Activated CD8-positive, alpha-beta T cell treated with anti-CD3 and anti-CD28 coated beads, Interleukin-2, amount 10 ng/mL, durations not matched to agents 7 days and 5 days (primary cell): ENCODE results near the gene IGFBP1. TPM values are rescaled to one million over a fixed set of nuclear protein-coding genes. Genes with fewer than 3 reads are reported as not detected.

Experiments
- ATAC-seq: fragments of 150-1000 bp; cut with Tn5 transposase; one replicate; pipeline ENCODE4 v1.10.0; 2021; ENCODE audit warnings: moderate library complexity
- CTCF ChIA-PET: fragments of 350-600 bp; sonication (Branson Sonifier 250); formaldehyde crosslinking; loops from one replicate; lab custom pipeline; 2021; ENCODE audit warnings: antibody characterized with exemption; lab: Charles Lee
- POLR2A ChIA-PET: fragments of 350-600 bp; sonication (Branson Sonifier 250); formaldehyde crosslinking; loops from one replicate; lab custom pipeline; 2021; ENCODE audit warnings: antibody characterized with exemption; lab: Charles Lee
- DNase-seq: peaks from one replicate; pipeline ENCODE4 v3.0.0-alpha.2; 2020
- H3K27ac Mint-ChIP-seq: one replicate; pipeline ENCODE4 v1.8.0; 2021; ENCODE audit warnings: mild to moderate bottlenecking, mixed read lengths
- H3K27me3 Mint-ChIP-seq: one replicate; pipeline ENCODE4 v1.8.0; 2021; ENCODE audit warnings: low read depth, mixed read lengths
- H3K36me3 Mint-ChIP-seq: one replicate; pipeline ENCODE4 v1.8.0; 2021; ENCODE audit warnings: low read depth, mixed read lengths
- H3K4me1 Mint-ChIP-seq: one replicate; pipeline ENCODE4 v1.8.0; 2021; ENCODE audit warnings: low read depth, mixed read lengths
- H3K4me3 Mint-ChIP-seq: one replicate; pipeline ENCODE4 v1.8.0; 2021; ENCODE audit warnings: mild to moderate bottlenecking, mixed read lengths
- H3K9me3 Mint-ChIP-seq: one replicate; pipeline ENCODE4 v1.8.0; 2022; ENCODE audit warnings: mixed read lengths; ENCODE audit not compliant: insufficient read depth
- total RNA-seq, 2 experiments: library from RNA; stranded (reverse); gene quantifications; one replicate each; pipeline ENCODE4 v1.2.3, GENCODE V29; 2021

The IGFBP1 gene
- total RNA-seq, 2 experiments from 2014 or later, result not detected

GRCh38 chr7:45867471-45867870, 20.8 kb upstream of the IGFBP1 start:
- H3K4me1 Mint-ChIP-seq, result no peaks in the 10 kb centered on the region
- no peaks in the 10 kb centered on the region for H3K36me3 Mint-ChIP-seq
- no peak overlapping the region for H3K27ac Mint-ChIP-seq
- H3K27me3 Mint-ChIP-seq, result peaks cover 10% of the 10 kb centered on the region
- H3K4me3 Mint-ChIP-seq, result no peak overlapping the region
- POLR2A ChIA-PET, result no interaction called here
- H3K9me3 Mint-ChIP-seq, result no peaks in the 10 kb centered on the region
- CTCF ChIA-PET, result no interaction called here
- ATAC-seq (no peak), DNase-seq (no peak)

- DNase-seq (no peak), ATAC-seq (no peak)
- H3K36me3 Mint-ChIP-seq, result no peaks in the 10 kb centered on the region
- H3K27me3 Mint-ChIP-seq, result peaks cover 10% of the 10 kb centered on the region
- no peak overlapping the region for H3K4me3 Mint-ChIP-seq
- no peaks in the 10 kb centered on the region for H3K9me3 Mint-ChIP-seq
- ChIA-PET CTCF (interaction anchor here (0.9 kb wide), 1 partner anchor 206 kb away, joined by 3 read pairs; no protein-coding TSS in a partner anchor), POLR2A (no interaction called here)
- no peaks in the 10 kb centered on the region for H3K4me1 Mint-ChIP-seq
- H3K27ac Mint-ChIP-seq, result no peak overlapping the region
Observed at GRCh38 chr7:45869426-45869825, 18.9 kb upstream of the IGFBP1 start.

- Mint-ChIP-seq H3K4me1 (no peaks in the 10 kb centered on the region), H3K27me3 (peaks cover 10% of the 10 kb centered on the region), H3K9me3 (no peaks in the 10 kb centered on the region), H3K27ac (no peak overlapping the region), H3K36me3 (no peaks in the 10 kb centered on the region), H3K4me3 (no peak overlapping the region)
- CTCF ChIA-PET, result no interaction called here
- POLR2A ChIA-PET, result no interaction called here
- no peak for DNase-seq
- no peak for ATAC-seq
Observed at GRCh38 chr7:45872116-45873034, 15.9 kb upstream of the IGFBP1 start.

GRCh38 chr7:45873035-45873354, 15.3 kb upstream of the IGFBP1 start, which contains the start of gene CCDC201:
TSS of gene CCDC201 (minus strand) at chr7:45873082. CDS start at chr7:45873007, 75 bp downstream.
- Mint-ChIP-seq H3K4me1 (no peaks in the 10 kb centered on the region), H3K4me3 (no peak within 1 kb of the TSS), H3K36me3 (no peaks in the 10 kb centered on the region), H3K9me3 (no peaks in the 10 kb centered on the region), H3K27me3 (peaks cover 7% of the 10 kb centered on the region), H3K27ac (no peak within 1 kb of the TSS)
- POLR2A ChIA-PET, result no interaction called here
- DNase-seq (no peak), ATAC-seq (no peak)
- CTCF ChIA-PET, result no interaction called here

GRCh38 chr7:45873355-45873754, 14.9 kb upstream of the IGFBP1 start:
- DNase-seq, result no peak
- Mint-ChIP-seq H3K27me3 (peaks cover 7% of the 10 kb centered on the region), H3K36me3 (no peaks in the 10 kb centered on the region), H3K9me3 (no peaks in the 10 kb centered on the region), H3K4me3 (no peak overlapping the region), H3K27ac (no peak overlapping the region), H3K4me1 (no peaks in the 10 kb centered on the region)
- CTCF ChIA-PET, result no interaction called here
- no peak for ATAC-seq
- POLR2A ChIA-PET, result no interaction called here

- H3K4me3 Mint-ChIP-seq, result no peak overlapping the region
- H3K27me3 Mint-ChIP-seq, result peaks cover 7% of the 10 kb centered on the region
- no peaks in the 10 kb centered on the region for H3K4me1 Mint-ChIP-seq
- H3K27ac Mint-ChIP-seq, result no peak overlapping the region
- ChIA-PET POLR2A (no interaction called here), CTCF (no interaction called here)
- no peak for ATAC-seq
- H3K36me3 Mint-ChIP-seq, result no peaks in the 10 kb centered on the region
- no peaks in the 10 kb centered on the region for H3K9me3 Mint-ChIP-seq
- DNase-seq, result no peak
Observed at GRCh38 chr7:45874408-45875131, 13.7 kb upstream of the IGFBP1 start.

GRCh38 chr7:45876519-45876918, 11.8 kb upstream of the IGFBP1 start:
- POLR2A ChIA-PET, result no interaction called here
- no peaks in the 10 kb centered on the region for H3K27me3 Mint-ChIP-seq
- no peaks in the 10 kb centered on the region for H3K4me1 Mint-ChIP-seq
- CTCF ChIA-PET, result no interaction called here
- ATAC-seq (no peak), DNase-seq (no peak)
- no peaks in the 10 kb centered on the region for H3K36me3 Mint-ChIP-seq
- no peak overlapping the region for H3K4me3 Mint-ChIP-seq
- no peaks in the 10 kb centered on the region for H3K9me3 Mint-ChIP-seq
- no peak overlapping the region for H3K27ac Mint-ChIP-seq

- no peaks in the 10 kb centered on the region for H3K27me3 Mint-ChIP-seq
- no peak for DNase-seq
- H3K27ac Mint-ChIP-seq, result no peak overlapping the region
- no peak overlapping the region for H3K4me3 Mint-ChIP-seq
- H3K36me3 Mint-ChIP-seq, result no peaks in the 10 kb centered on the region
- CTCF ChIA-PET, result no interaction called here
- H3K4me1 Mint-ChIP-seq, result no peaks in the 10 kb centered on the region
- POLR2A ChIA-PET, result no interaction called here
- no peaks in the 10 kb centered on the region for H3K9me3 Mint-ChIP-seq
- ATAC-seq, result no peak
Observed at GRCh38 chr7:45878457-45879144, 9.7 kb upstream of the IGFBP1 start.

GRCh38 chr7:45880433-45880860, 7.8 kb upstream of the IGFBP1 start:
- CTCF ChIA-PET, result no interaction called here
- POLR2A ChIA-PET, result no interaction called here
- no peaks in the 10 kb centered on the region for H3K27me3 Mint-ChIP-seq
- no peak overlapping the region for H3K4me3 Mint-ChIP-seq
- no peaks in the 10 kb centered on the region for H3K4me1 Mint-ChIP-seq
- ATAC-seq (no peak), DNase-seq (peak; percentile 17)
- no peak overlapping the region for H3K27ac Mint-ChIP-seq
- no peaks in the 10 kb centered on the region for H3K36me3 Mint-ChIP-seq
- no peaks in the 10 kb centered on the region for H3K9me3 Mint-ChIP-seq

- DNase-seq (peak; percentile 7), ATAC-seq (no peak)
- H3K4me1 Mint-ChIP-seq, result no peaks in the 10 kb centered on the region
- no peaks in the 10 kb centered on the region for H3K9me3 Mint-ChIP-seq
- ChIA-PET CTCF (no interaction called here), POLR2A (no interaction called here)
- H3K4me3 Mint-ChIP-seq, result no peak overlapping the region
- peaks cover 3% of the 10 kb centered on the region for H3K27me3 Mint-ChIP-seq
- H3K27ac Mint-ChIP-seq, result no peak overlapping the region
- no peaks in the 10 kb centered on the region for H3K36me3 Mint-ChIP-seq
Observed at GRCh38 chr7:45881280-45881758, 7.0 kb upstream of the IGFBP1 start.

GRCh38 chr7:45881759-45882464, 6.4 kb upstream of the IGFBP1 start:
- H3K4me1 Mint-ChIP-seq, result no peaks in the 10 kb centered on the region
- no peaks in the 10 kb centered on the region for H3K9me3 Mint-ChIP-seq
- no peak overlapping the region for H3K4me3 Mint-ChIP-seq
- no peak overlapping the region for H3K27ac Mint-ChIP-seq
- POLR2A ChIA-PET, result no interaction called here
- CTCF ChIA-PET, result interaction anchor here (0.8 kb wide), 1 partner anchor 41 kb away, joined by 3 read pairs; no protein-coding TSS in a partner anchor
- H3K36me3 Mint-ChIP-seq, result no peaks in the 10 kb centered on the region
- ATAC-seq (no peak), DNase-seq (peak; percentile 14)
- H3K27me3 Mint-ChIP-seq, result peaks cover 9% of the 10 kb centered on the region
